ENCODE data around the gene S100A7A.
"Not testable (repeated sequence)": the region's sequence is repeated elsewhere in the genome, so short reads cannot be mapped to it uniquely, and the experiment has no call there.

The S100A7A gene

GRCh38 chr1:153459655-153460054, 43.3 kb downstream of the S100A7A start:
- no peak for DNase-seq (ENCODE audit: low spot score)

GRCh38 chr1:153460551-153460950, 44.2 kb downstream of the S100A7A start, which contains the start of gene S100A7:
Gene S100A7, minus strand, starts transcription at chr1:153460651. Its CDS starts 1,638 bp downstream, at chr1:153459013.
- no peak for DNase-seq (ENCODE audit: low spot score)

GRCh38 chr1:153462741-153463140, 46.4 kb downstream of the S100A7A start:
- not testable (repeated sequence) for DNase-seq (ENCODE audit: low spot score)

- DNase-seq (ENCODE audit: low spot score) = peak; percentile 77
These were observed 49.7 kb downstream of the S100A7A start for GRCh38 chr1:153465811-153466636.

- DNase-seq (ENCODE audit: low spot score) = no peak
These were observed 50.6 kb downstream of the S100A7A start for GRCh38 chr1:153466908-153467307.

GRCh38 chr1:153470707-153471106, 54.4 kb downstream of the S100A7A start:
- DNase-seq (ENCODE audit: low spot score) = no peak
